ENCODE measurements around the gene SUSD3.
"Not testable (repeated sequence)": the region's sequence is repeated elsewhere in the genome, so short reads cannot be mapped to it uniquely, and the experiment has no call there.

The SUSD3 gene

GRCh38 chr9:93094658-93095204 is 36.2 kb downstream of the SUSD3 start:
- no peak for DNase-seq

GRCh38 chr9:93095205-93096130 is 37.0 kb downstream of the SUSD3 start:
- DNase-seq, result peak; percentile 99

- DNase-seq, result peak; percentile 17
Measured at GRCh38 chr9:93096131-93096802, 37.8 kb downstream of the SUSD3 start, which contains the start of gene CARD19. Gene CARD19, plus strand, starts transcription at chr9:93096217. Its CDS starts 129 bp downstream, at chr9:93096346.

- DNase-seq, result no peak
Measured at GRCh38 chr9:93096811-93097382, 38.4 kb downstream of the SUSD3 start.

- DNase-seq, result no peak
Measured at GRCh38 chr9:93097511-93098201, 39.2 kb downstream of the SUSD3 start.

GRCh38 chr9:93098236-93098946 is 39.9 kb downstream of the SUSD3 start:
- DNase-seq, result no peak

GRCh38 chr9:93099551-93100275 is 41.2 kb downstream of the SUSD3 start:
- DNase-seq, result no peak

GRCh38 chr9:93100276-93100636 is 41.8 kb downstream of the SUSD3 start:
- DNase-seq, result no peak

GRCh38 chr9:93101086-93101485 is 42.6 kb downstream of the SUSD3 start:
- DNase-seq, result not testable (repeated sequence)

GRCh38 chr9:93105620-93106019 is 47.1 kb downstream of the SUSD3 start:
- no peak for DNase-seq

- DNase-seq, result no peak
Measured at GRCh38 chr9:93107151-93107824, 48.8 kb downstream of the SUSD3 start.

- no peak for DNase-seq
Measured at GRCh38 chr9:93107825-93108161, 49.3 kb downstream of the SUSD3 start.

GRCh38 chr9:93108291-93109041 is 50.0 kb downstream of the SUSD3 start:
- DNase-seq, result no peak

GRCh38 chr9:93110311-93110855 is 51.9 kb downstream of the SUSD3 start:
- DNase-seq, result no peak

- DNase-seq, result no peak
Measured at GRCh38 chr9:93111001-93111370, 52.5 kb downstream of the SUSD3 start.

GRCh38 chr9:93111371-93112115 is 53.0 kb downstream of the SUSD3 start:
- no peak for DNase-seq

- no peak for DNase-seq
Measured at GRCh38 chr9:93112116-93112863, 53.8 kb downstream of the SUSD3 start.

- no peak for DNase-seq
Measured at GRCh38 chr9:93112864-93113389, 54.4 kb downstream of the SUSD3 start.

Measured in NCI-H2171 treated with DMSO at 0.1 percent for 48 hours (cell line).